Measurements from ENCODE around the gene EDNRB. TPM values are rescaled to one million over a fixed set of nuclear protein-coding genes. Genes with fewer than 3 reads are reported as not detected.
A peak's percentile ranks its signal among the peaks of the same experiment; 100 is the strongest.
"Not testable (repeated sequence)": the region's sequence is repeated elsewhere in the genome, so short reads cannot be mapped to it uniquely, and the experiment has no call there.

Gene EDNRB
- total RNA-seq, 1 donor from 2014 or later, result 0.25 TPM

GRCh38 chr13:77896977-77897376 lies 21.7 kb downstream of the EDNRB start:
- DNase-seq (ENCODE audit: low read depth), result no peak

GRCh38 chr13:77896536-77896935 lies 22.1 kb downstream of the EDNRB start:
- DNase-seq (ENCODE audit: low read depth), result no peak

GRCh38 chr13:77894743-77895142 lies 23.9 kb downstream of the EDNRB start:
- no peak for DNase-seq (ENCODE audit: low read depth)

GRCh38 chr13:77893066-77893465 lies 25.6 kb downstream of the EDNRB start:
- DNase-seq (ENCODE audit: low read depth), result peak; percentile 13

GRCh38 chr13:77892491-77892890 lies 26.1 kb downstream of the EDNRB start:
- DNase-seq (ENCODE audit: low read depth), result no peak

GRCh38 chr13:77891486-77891885 lies 27.1 kb downstream of the EDNRB start:
- no peak for DNase-seq (ENCODE audit: low read depth)

- DNase-seq (ENCODE audit: low read depth), result no peak
Observed at GRCh38 chr13:77891041-77891440, 27.6 kb downstream of the EDNRB start.

- no peak for DNase-seq (ENCODE audit: low read depth)
Observed at GRCh38 chr13:77883328-77883727, 35.3 kb downstream of the EDNRB start.

GRCh38 chr13:77878190-77878589 lies 40.4 kb downstream of the EDNRB start:
- no peak for DNase-seq (ENCODE audit: low read depth)

- DNase-seq (ENCODE audit: low read depth), result no peak
Observed at GRCh38 chr13:77876176-77876575, 42.5 kb downstream of the EDNRB start.

- DNase-seq (ENCODE audit: low read depth), result no peak
Observed at GRCh38 chr13:77874406-77874805, 44.2 kb downstream of the EDNRB start.

- no peak for DNase-seq (ENCODE audit: low read depth)
Observed at GRCh38 chr13:77872995-77873394, 45.6 kb downstream of the EDNRB start.

GRCh38 chr13:77871596-77871995 lies 47.0 kb downstream of the EDNRB start:
- no peak for DNase-seq (ENCODE audit: low read depth)

GRCh38 chr13:77868717-77869116 lies 49.9 kb downstream of the EDNRB start:
- DNase-seq (ENCODE audit: low read depth), result peak; percentile 41

GRCh38 chr13:77866971-77867370 lies 51.7 kb downstream of the EDNRB start:
- no peak for DNase-seq (ENCODE audit: low read depth)

GRCh38 chr13:77865622-77866021 lies 53.0 kb downstream of the EDNRB start:
- no peak for DNase-seq (ENCODE audit: low read depth)

GRCh38 chr13:77863144-77863543 lies 55.5 kb downstream of the EDNRB start:
- DNase-seq (ENCODE audit: low read depth), result no peak

- no peak for DNase-seq (ENCODE audit: low read depth)
Observed at GRCh38 chr13:77861741-77862140, 56.9 kb downstream of the EDNRB start.

GRCh38 chr13:77860507-77860981 lies 58.1 kb downstream of the EDNRB start:
- peak; percentile 86 for DNase-seq (ENCODE audit: low read depth)

GRCh38 chr13:77859450-77859849 lies 59.2 kb downstream of the EDNRB start:
- DNase-seq (ENCODE audit: low read depth), result no peak

GRCh38 chr13:77857531-77858209 lies 61.0 kb downstream of the EDNRB start:
- no peak for DNase-seq (ENCODE audit: low read depth)

GRCh38 chr13:77853703-77854102 lies 64.9 kb downstream of the EDNRB start:
- DNase-seq (ENCODE audit: low read depth), result no peak

GRCh38 chr13:77848050-77848449 lies 70.6 kb downstream of the EDNRB start:
- DNase-seq (ENCODE audit: low read depth), result not testable (repeated sequence)

GRCh38 chr13:77846173-77846572 lies 72.5 kb downstream of the EDNRB start:
- no peak for DNase-seq (ENCODE audit: low read depth)
